BJ (cell line): ENCODE results near the gene MESP2. TPM values are rescaled to one million over a fixed set of nuclear protein-coding genes. Genes with fewer than 3 reads are reported as not detected.

ENCODE experiments used
- CTCF ChIA-PET: fragments of 350-600 bp; formaldehyde crosslinking; extraction: SDS; loops from one replicate; lab custom pipeline; 2021; ENCODE audit warnings: antibody characterized with exemption, inconsistent platforms; lab: Yijun Ruan, JAX
- POLR2A ChIA-PET: fragments of 300-600 bp; sonication (Branson Sonifier 250); formaldehyde crosslinking; extraction: SDS; loops from one replicate; lab custom pipeline; 2021; ENCODE audit warnings: antibody characterized with exemption; lab: Charles Lee
- DNase-seq: peaks from one replicate; pipeline ENCODE4 v3.0.0-alpha.2; 2011; ENCODE audit warnings: low read depth
- H3K27me3 ChIP-seq: 2 replicates; pipeline ENCODE4 v1.6.0; 2011; ENCODE audit warnings: low read length; ENCODE audit not compliant: control insufficient read depth, insufficient read depth
- H3K36me3 ChIP-seq: 2 replicates; pipeline ENCODE4 v1.5.1; 2011; ENCODE audit warnings: low read length; ENCODE audit not compliant: control insufficient read depth, insufficient read depth
- H3K4me3 ChIP-seq: 2 replicates; pipeline ENCODE4 v1.5.1; 2011; ENCODE audit warnings: low read depth, mild to moderate bottlenecking, control low read depth, low read length
- CTCF ChIP-seq: IDR thresholded peaks from 2 replicates; pipeline ENCODE4 v1.5.1; 2011; ENCODE audit warnings: low read depth, mild to moderate bottlenecking, control low read depth, inconsistent platforms, low read length, moderate library complexity; ENCODE audit not compliant: insufficient read depth
- polyA plus RNA-seq: library from polyadenylated mRNA; depleted of rRNA; stranded (reverse); fragments of >200 nt; gene quantifications from 2 replicates; pipeline ENCODE4 v1.2.3, GENCODE V29; 2011

The MESP2 gene
- polyA plus RNA-seq, 1 experiment: 0.39 TPM

DNA sequence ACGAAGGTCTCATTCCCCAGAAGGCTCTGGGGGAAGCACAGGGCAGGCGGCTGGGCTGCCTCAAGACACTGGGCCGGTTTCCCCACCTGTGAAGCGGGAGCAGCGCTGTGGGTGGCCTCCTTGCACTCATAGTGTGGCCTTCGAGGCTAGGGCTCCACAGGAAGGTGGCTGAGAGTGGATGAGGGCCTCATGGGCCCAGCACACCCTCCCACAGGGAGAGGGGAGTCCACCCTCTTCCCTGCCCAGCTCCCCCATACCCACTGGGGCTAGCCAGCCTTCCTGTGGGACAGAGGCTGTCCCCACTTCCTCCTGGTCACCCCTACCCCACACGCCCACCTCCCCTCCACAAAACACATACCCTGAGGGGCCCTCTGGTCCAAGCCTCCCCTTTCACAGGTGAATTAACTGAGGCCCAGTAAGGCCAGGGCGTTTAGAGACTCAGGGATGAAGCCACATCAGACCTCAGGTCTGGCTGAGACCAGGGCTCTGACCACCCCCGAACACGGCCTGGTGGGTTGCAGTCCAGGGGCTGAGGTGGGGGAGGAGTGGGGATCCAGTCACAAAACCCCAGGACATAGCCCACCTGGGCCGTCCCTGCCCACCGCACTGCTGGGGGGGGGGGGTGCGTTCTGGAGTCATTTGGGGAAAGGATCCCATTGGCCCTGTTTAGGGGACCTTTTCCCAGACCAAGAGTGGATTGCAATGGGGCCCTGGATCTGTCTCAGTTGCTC, 37.4 kb downstream of the MESP2 start:
- CTCF ChIA-PET: interaction anchor here (0.9 to 3.0 kb wide), 6 partner anchors 25 to 75 kb away, joined by 3 to 16 read pairs (median 10); no protein-coding TSS in a partner anchor
- H3K4me3 ChIP-seq: peak overlapping the region; percentile 80
- H3K36me3 ChIP-seq: peaks cover 9% of the 10 kb centered on the region
- no peak for TF ChIP-seq CTCF
- H3K27me3 ChIP-seq: no peaks in the 10 kb centered on the region
- POLR2A ChIA-PET: no interaction called here
- no peak for DNase-seq

- ChIA-PET CTCF (interaction anchor here (0.7 to 2.5 kb wide), 6 partner anchors 22 to 74 kb away, joined by 3 to 13 read pairs (median 4); no protein-coding TSS in a partner anchor), POLR2A (interaction anchor here (1.3 kb wide), 1 partner anchor 23 kb away, joined by 6 read pairs; no protein-coding TSS in a partner anchor)
- Histone ChIP-seq H3K36me3 (peaks cover 7% of the 10 kb centered on the region; the same call in 1 of the 2 replicates), H3K4me3 (peak overlapping the region; percentile 80), H3K27me3 (no peaks in the 10 kb centered on the region)
- no peak for TF ChIP-seq CTCF
- no peak for DNase-seq
Measured at GRCh38 chr15:89814112-89814742, 38.1 kb downstream of the MESP2 start.

DNA sequence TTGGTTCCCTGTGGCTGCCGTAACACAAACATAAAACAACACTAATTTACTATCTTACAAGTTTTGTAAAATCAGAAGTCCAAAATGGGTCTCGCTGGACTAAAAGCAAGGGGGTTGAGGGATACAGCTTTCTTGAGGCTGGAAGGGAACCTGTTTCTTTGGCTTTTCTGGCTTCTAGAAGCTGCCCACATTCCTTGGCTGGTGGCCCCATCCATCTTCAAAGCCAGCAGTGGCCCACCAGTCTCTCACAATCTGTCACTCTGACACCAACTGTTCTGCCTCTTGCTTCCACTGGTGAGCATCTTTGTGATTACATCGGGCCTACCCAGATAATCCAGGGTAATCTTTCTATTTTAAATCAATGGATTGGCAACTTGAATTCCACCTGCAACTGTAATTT, 39.6 kb downstream of the MESP2 start:
- H3K27me3 ChIP-seq: no peaks in the 10 kb centered on the region
- CTCF ChIA-PET: interaction anchor here (1.1 to 2.5 kb wide), 2 partner anchors 55 to 65 kb away, joined by 3 to 13 read pairs; partner anchors contain the start of gene MESP1

DNA sequence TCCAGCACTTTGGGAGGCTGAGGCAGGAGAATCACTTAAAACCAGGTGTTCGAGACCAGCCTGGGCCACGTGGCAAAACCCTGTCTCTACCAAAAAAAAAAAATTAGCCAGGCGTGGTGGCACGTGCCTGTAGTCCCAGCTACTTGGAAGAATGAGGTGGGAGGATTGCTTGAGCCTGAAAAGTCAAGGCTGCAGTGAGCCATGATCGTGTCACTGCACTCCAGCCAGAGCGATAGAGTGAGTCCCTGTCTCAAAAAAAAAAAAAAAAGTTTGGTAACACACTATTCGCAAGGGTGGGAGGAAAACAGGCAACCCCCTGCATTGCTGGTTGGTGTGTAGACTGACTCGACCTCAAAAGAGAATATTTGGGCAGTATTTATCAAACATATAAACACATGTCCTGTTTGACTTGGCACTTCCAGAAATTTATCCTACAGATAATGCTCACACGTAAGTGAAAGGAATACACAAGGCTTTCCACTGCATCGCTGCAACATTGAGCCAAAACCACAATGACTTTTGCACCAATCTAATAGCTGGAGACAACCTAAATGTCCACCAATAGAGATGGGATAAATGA, 41.7 kb downstream of the MESP2 start:
- no peak for TF ChIP-seq CTCF
- Histone ChIP-seq H3K4me3 (no peak overlapping the region), H3K36me3 (no peaks in the 10 kb centered on the region), H3K27me3 (no peaks in the 10 kb centered on the region)
- ChIA-PET CTCF (interaction anchor here (0.8 kb wide), 1 partner anchor 57 kb away, joined by 3 read pairs; no protein-coding TSS in a partner anchor), POLR2A (no interaction called here)
- no peak for DNase-seq

More for the DNA sequence above, 39.6 kb downstream of the MESP2 start:
- POLR2A ChIA-PET: no interaction called here
- H3K4me3 ChIP-seq: no peak overlapping the region
- no peak for DNase-seq
- 0 out of 2 replicates have a peak, but pooled peaks cover 2% of the 10 kb centered on the region for H3K36me3 ChIP-seq
- TF ChIP-seq CTCF: no peak

- Histone ChIP-seq H3K4me3 (no peak overlapping the region), H3K36me3 (no peaks in the 10 kb centered on the region), H3K27me3 (no peaks in the 10 kb centered on the region)
- no peak for TF ChIP-seq CTCF
- POLR2A ChIA-PET: interaction anchor here (0.7 kb wide), 1 partner anchor 1015 kb away, joined by 12 read pairs; no protein-coding TSS in a partner anchor
- DNase-seq: no peak
- CTCF ChIA-PET: interaction anchor here (0.8 kb wide), 1 partner anchor 58 kb away, joined by 3 read pairs; no protein-coding TSS in a partner anchor
Measured at GRCh38 chr15:89818287-89818686, 42.2 kb downstream of the MESP2 start.
